TTC549 (cell line): ENCODE data around the gene LRRFIP1.

Experiments used
- FAIRE-seq: peaks from 2 replicates; lab custom pipeline; 2012; peaks lifted over from hg19 to GRCh38; lab: Jason Lieb, UNC

The LRRFIP1 gene

DNA sequence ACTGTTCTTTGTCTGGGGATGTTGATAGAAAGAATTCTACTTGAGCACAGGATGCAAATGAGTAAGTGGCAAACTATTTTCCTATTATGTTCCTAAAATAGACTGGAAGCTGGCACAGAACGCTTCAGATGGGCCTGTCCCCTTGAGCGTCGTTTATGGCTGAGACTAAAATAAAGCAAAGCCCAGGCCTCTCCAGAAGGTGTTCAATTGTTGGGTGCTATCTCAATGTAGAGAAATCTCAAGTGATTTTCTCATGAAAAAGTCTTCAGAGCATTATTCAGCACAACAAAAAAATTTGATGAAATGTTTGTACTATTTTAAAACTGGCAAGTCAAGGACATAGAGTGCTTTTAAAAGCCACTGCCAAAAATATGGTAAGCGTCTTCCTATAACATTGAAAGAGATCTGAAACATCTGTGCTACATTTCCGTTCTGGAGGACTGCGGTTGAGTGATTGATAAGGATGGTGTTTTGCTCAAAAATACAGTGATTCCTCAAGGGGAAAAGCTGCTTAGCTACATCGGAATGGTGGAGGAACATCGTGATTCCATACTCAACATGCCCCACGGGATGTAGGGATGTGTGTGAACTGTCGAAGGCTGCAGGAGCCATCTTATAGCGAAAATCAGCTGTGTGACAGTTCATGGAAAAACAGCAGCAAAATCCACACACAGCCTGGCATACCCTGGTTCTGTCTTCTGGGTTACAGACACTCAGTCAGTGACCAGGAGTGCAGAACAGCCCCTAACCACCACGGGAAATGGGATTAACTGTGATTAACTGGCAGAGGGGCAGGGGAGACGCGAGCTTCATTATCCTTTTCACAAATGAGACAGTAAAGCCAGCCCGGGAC, 10.4 kb upstream of the LRRFIP1 start:
- no peak for FAIRE-seq

DNA sequence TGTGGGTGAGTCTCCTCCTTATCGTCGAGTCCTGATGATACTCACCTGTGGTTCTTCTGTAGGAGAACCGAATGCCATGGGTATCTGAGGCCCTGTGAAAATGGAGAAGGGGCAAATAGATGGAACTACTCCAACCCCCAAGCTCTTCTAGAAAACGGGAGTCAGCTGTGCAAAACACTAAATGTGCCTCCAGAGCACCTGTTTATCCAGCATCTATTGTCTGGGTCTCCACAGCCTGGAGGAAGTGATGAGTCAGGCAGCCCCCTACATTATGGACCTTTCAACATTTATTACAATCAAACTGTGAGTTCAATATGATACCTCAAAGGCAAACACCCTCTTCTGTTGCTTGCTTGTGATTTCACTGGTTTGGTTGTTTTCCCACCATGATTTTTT, 9.8 kb upstream of the LRRFIP1 start:
- no peak for FAIRE-seq

DNA sequence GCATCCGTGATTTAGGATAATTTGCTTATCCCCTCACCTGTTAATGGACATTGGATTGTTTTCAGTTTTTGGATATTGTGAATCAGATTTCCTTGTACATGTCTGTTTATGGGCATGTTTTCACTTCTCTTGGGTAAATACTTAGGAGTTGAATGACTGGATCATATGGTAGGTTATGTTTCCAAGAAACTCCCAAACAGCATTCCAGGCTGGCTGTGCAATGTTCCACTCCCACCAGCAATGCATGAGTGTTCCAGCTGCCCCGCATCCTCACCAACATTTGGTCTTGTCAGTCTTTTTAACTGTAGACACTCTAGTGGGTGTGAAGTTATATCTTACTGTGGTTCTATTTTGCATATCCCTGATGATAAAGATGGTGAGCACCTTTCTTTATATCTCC, 8.9 kb upstream of the LRRFIP1 start:
- FAIRE-seq: no peak

DNA sequence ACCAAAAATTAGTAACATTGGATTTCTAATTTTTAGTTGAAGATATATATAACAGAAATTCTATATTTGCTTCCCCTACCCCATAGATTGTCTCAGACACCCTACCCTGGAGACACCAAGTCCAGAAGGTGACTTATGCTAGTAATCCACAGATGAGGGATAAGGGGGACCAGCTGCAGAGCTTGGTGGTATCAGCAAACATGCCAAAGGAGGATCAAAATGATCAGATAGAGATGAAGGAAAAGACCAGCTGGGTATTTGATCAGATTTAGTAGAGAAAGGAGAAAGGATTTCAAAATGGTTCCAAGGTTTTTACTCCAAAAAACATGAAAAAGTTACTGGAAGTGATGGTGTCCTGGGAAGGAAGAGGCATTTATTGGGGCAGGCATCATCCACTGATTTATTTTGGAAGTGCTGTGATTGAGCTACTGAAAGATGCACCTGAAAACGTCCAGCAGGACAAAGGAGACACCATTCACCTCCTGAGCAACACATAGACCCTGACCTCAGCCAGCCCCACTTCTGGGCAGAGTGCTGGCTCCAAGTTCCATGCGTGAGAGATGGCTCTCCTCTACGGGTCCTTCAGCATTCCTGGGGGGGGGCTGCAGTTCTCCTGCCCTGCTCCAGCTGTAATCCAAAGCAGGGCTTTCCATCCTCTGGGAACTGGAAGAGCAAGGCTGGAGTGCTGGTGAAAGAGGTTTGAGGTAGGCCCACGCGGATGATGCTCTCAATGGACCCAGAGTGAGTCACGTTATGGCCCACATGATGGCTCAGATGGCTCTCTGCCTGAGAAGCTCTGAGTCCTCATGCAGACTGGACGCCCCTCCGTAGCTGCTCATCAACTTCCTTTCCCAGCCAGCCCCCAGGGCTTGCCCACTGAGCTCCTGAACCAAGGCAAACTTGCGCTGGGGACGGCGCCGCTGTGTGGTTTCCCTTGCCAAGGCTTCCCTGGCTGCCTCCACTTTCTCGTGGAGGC, 3.7 kb upstream of the LRRFIP1 start:
- no peak for FAIRE-seq

DNA sequence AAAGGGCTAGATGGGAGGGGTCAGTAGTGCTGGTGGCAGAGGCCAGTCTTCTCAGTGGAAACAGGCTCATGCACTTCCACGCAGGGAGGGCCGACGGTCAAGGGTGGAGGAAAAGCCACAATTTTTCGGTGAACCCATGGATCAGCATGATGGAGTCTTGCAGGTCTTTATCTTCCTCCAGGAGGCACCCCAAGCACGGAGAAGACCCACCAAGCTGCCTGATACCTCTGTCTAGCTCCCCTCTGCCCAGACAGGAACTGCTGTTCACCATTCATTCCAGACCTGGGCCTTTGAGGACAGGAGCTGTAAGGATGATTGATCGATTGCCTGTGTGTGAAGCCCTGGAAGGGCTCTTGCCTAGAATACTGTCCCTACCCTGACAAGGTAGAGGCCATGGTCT, 2.8 kb upstream of the LRRFIP1 start:
- FAIRE-seq: no peak

DNA sequence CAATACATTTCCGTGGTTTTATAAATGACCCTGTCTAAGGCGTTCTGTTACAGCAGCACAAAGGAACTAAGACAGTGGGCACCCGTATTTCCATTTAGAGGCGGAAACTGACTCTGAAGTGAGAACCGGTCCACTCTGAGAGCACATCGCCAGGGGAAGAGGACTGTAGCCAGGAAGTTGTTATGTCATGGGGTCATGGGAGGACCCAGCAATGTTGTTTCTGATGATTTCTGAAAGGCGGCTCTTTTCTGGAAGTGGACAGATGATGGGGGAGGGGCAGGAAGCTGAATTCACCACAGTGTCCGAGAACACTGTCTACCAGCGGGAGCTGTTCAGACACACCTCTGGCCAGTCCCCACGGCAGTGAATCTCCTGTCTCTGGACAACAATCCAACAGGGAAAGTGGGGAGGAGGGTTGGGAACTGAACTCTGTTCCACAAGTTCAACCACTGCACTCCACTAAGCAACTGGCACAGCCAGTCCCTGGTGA, 2.1 kb upstream of the LRRFIP1 start:
- no peak for FAIRE-seq

DNA sequence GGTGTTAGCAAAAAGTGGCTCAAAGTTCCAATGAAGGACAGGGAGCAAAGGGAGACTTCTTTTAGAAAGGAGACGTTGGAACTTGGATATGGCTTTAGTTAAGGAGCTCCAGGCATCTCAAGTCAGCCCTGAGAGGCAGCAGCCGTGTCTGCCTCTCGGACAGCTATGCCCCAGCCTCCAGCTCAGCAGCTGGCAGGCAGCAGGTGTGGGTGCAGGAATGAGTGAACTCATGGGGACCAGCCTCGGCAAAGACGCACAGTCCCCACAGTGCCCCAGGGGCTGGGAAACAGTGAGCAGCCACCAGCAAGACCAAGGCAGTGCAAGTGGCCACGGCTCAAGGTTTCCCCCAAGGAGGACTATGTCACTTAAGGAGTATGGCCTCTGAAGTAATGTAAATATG, 1.6 kb upstream of the LRRFIP1 start:
- FAIRE-seq: no peak

DNA sequence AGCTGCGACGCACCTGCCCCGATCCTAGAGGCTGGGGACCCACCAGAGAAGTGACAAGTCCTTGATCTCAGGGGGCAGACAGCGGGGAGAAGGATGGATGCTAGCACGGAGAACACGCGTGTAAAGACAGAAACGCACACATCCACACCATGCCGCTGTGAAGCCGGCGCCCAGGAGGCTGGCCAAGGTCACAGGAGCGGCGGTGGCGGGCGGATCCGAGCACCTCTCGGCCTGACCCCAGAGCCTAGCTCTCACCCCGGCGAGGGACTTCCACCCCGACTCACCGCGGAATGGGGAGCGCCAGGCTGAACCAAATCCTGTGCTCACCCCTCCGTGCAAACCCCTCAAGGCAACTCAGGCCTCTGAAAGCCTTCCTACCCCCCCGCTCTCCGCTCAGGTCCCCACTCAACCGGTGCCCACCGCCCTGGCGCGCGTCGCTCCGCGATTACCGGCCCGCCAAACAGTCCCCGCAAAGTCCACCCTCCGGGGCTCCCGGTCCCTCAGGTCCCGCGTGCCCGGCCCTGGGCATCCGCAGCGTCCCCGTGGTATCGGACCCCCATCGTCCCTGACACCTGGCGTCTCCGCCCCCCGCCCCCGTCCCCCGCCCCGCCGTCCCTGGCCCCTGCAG, 460 bp upstream of the LRRFIP1 start:
- no peak for FAIRE-seq

DNA sequence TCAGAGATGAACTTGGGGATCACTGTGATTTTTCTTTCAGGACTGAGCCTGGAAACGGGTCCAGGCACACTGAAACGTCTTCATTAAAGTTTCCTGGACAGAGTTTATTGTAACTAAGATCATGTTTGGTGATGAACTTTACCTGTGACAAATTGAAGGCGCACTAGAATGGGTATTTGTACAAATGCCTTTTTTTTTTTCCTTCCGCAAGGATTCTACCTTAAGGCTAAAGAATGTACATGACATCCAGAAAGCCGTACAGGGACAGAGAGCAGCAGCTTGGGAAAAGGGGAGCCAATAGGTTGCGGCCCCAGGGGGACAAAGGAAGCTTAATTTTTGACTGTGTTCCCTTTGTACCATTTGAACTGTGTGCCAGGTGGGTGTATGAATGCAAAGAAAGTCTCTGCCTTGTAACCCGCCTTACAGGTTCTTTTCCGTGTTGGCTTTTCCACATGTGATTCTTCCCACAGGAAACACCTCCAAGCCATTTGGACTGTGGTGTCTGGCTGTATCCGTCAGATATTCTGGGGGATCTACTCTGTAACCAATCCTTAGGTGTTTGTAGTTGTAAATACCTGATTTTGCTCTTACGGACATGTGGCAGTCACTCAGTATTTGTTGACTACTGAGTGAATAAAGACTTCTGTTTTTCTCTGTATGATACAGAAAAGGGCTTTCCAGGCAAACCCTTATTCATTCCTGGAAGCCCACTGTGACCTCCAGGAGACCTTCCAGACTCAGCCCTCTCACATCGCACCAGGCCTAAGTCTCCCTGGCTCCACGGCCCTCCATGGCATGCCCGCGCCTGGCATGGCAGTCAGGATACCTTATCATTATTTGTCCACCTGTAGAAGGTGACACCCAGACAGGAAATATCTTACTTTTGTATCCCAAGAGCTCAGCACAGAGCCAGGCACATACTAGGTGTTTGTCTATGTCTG, 1.1 kb downstream of the LRRFIP1 start:
- FAIRE-seq: no peak

DNA sequence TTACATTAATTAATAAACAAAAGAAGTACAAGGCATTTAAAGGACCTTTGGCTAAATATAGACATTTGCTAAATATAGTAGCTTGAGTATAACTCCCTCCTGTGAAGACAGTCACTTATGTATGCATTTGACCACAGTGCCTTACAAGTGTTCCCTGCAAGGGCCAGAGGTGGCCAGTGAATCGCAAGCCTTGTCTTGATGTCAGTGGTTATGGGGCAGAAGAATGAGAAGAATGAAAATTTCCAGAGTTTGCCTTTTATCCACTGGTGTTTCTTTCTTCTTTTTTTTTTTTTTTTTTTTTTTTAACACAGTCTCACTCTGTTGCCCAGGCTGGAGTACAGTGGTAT, 1.8 kb downstream of the LRRFIP1 start:
- FAIRE-seq: no peak

DNA sequence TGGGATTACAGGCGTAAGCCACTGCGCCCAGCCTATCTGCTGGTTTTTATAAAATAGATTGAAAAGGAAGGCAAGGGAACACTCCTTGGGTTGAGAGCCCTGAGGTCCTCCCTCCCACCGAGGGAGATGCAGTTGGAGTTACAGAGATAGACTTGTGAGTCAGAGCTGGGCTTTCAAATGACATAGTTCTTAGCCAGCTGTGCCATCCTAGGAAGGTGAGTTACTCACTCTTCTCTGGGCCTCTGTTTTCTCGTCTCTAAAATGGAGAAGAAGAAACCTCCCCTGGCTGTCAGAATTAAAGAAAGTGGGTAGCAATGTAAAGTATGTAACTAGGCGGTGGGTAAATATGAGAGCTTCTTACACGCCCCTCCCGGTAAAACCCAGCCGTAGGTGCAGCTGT, 2.4 kb downstream of the LRRFIP1 start:
- FAIRE-seq: no peak

DNA sequence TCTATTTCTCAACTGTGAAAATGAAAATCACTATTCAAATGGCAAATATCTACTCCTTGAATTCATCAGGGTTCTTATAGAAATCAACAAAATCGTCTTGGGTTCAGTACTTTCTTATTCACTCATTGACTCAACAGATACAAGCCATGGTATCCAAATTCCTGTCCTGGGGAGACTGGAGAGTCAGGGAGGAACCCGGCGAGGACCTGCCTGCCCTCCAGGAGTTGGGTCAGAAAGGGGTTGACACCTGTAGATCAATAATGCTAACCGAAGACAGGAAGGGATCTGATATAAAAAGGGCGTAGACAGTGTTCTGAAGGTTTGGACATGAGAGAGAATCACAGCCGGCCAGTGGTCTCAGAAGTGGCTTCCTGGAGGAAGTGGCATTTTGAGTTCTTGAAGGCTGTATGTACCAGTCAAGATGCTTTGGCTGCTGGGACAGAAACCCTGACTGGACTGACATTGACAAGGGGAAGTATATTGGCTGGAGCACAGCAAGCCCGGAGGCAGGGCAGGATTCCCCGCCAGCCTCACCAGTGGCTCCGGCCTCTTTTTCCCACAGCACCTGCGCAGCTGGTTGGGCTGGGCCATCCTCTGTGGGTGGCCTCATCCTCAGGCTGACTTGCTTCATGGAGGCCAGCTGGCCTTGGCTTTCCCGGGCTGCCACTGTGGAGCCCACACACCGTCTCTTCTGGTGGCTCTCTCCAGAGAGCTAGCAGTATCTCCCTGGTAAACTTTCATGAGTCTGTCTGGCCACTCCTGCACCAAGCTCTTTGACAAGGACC, 3.0 kb downstream of the LRRFIP1 start:
- no peak for FAIRE-seq

DNA sequence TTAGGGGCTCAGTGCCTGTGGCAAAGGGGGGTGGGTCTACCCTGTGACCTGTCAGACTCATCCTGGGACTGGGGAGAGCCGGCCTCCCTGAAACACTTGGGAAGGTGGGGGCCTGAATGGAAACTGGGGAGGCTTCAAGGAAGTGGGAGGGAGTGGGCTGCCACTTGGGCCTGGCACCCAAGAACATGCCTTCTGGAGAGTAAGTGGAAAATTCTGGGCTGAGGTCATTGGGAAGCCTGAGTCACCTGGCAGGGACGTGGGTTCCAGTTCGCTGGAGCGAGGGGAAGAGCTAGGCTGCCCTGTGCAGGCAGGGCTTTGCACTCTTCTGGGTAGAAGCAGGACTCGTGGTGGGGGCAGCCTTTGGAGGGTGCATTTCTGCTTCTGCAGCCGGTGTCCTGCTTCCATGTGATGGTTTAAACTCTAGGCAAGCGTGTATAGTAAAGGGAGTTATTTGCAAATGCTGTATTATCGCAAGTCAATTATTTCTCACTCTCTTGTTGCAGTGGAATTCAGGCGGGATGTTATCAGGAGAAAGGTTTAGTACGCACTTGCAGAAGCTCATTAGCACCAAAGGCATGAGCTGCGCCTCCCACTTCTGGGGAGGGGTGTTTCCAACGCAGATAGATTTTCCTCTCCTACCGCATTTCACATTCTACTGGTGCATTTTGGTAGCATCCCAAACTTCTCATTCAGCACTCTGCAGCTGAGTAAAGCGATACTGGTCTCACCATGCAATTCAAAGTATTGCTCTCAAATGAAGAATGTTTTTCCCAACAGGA, 3.8 kb downstream of the LRRFIP1 start:
- no peak for FAIRE-seq

DNA sequence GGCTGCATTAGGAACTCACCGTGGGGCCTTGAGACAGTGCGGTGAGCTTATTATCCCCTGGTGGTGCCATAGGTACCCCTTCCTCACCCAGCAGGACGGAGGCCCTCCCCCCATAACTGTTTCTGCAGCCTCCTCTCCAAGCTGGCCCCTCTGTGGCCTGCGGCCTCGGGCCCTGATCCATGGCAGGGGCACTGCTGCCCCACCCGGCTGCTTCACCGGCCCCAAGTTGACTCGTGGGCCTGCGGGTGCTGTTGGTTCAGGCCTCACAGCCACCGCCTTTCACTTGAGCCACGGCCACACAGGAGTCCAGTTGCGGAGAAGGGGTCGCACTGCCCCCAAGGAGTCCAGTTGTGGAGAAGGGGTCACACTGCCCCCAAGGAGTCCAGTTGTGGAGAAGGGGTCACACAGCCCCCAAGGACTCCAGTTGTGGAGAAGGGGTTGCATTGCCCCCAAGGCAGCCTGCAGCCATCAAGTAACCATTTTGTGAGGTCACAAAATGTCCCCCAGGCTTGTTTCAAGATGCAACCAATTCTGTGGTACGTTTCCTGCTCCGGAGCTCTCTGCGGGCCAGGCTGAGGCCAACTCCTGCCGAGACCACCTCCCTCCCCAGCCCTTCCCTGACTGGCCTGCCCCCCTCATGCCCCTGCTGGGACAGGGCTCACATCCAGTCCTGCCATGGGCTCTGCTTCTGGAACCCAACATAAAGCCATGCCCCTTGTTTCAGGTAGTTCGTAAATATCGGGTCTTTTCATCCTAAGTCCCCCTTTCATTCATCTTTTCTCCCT, 4.6 kb downstream of the LRRFIP1 start:
- FAIRE-seq: no peak

DNA sequence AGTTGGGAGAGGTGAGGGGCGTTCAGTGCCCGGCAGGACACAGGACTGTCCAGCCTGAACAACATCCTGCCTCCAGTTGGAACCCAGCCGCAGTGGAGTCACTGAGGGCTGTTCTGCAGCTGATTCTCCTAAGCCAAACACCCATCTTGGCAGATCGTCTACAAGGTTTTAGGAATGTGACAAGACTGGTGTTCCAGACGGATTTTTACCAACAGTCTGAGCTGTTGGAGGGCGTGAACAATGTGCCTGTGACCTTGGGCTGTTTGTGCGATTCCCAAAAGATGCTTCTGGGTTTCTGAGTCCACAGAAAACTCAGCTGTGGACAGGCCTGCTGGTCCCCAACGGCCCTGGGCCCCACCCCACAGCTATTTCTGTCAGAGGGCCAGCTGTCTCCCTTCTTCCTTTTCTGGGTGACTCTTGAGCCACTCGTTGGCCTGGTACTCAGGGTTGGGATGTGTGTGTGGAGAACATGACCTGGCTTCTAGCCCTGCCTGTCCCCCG, 5.7 kb downstream of the LRRFIP1 start:
- no peak for FAIRE-seq

DNA sequence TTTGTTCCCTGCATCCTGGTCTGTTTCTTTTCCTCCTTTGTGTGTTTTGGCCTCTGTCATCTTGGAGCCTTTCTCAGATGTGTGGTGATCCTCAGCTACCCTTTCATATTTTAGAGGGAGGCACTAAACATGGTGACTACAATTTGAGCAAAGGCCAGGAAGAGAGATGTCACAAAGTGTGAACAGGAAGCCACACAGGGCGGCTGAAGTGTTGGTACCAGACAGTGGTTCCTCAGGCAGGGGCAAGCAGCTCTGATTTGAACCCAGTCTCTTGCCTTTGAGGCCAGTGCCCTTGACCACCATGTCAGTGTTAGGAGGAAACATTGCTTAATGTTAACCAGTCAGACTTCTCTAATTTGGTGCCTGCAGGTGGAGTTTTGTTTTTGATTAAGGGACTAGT, 9.2 kb downstream of the LRRFIP1 start:
- FAIRE-seq: no peak

DNA sequence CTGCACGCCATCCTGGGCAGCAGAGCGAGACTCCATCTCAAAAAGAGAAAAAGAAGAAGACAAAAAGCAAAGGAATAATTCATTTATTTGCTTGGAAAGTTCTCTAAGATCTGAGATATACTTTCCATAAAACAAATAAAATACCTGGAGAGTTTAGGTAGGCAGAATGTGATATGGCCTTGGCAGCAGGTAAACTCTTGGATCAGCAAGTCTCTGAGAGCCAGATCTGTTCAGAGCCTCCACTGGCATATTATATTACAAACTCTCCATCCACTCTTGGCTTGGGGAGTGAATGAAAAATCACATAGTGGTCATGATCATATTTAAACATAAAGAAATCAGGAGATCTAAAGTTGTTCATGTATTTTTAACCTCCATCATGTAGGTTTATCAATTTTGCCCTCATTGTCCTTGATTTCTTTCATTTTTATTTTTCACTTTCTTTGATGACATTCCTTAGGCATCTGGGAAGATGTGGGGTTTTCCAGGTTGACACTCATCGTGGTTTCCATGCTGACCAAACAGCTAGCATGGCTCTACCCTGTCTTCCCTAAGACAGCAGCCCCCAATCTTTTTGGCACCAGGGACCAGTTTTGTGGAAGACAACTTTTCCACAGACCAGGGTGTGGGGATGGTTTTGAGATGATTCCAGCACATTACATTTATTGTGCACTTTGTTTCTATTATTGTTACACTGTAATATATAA, 10.2 kb downstream of the LRRFIP1 start:
- FAIRE-seq: no peak

DNA sequence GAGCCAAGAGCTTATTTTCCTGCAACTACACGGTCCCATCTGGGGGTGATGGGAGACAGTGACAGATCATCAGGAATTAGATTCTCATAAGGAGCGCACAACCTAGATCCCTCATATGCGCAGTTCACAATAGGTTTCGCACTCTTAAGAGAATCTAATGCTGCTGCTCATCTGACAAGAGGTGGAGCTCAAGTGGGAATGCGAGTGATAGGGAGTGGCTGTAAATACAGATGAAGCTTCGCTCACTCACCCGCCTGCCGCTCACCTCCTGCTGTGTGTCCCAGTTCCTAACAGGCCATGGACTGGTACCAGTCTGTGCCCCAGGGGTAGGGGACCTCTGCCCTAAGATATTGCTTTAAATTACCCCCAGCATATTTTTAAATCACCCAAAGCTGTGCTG, 10.8 kb downstream of the LRRFIP1 start:
- no peak for FAIRE-seq
